ENCODE data around the gene MCM7.
A peak's percentile ranks its signal among the peaks of the same experiment; 100 is the strongest.

The MCM7 gene

GRCh38 chr7:100124301-100125230 lies 23.4 kb upstream of the MCM7 start:
- no peak overlapping the region for H3K27ac ChIP-seq
- DNase-seq (ENCODE audit: low read depth, low spot score): no peak

- DNase-seq (ENCODE audit: low read depth, low spot score): no peak
- no peak overlapping the region for H3K27ac ChIP-seq
Observed at GRCh38 chr7:100122568-100122967, 21.4 kb upstream of the MCM7 start.

GRCh38 chr7:100122067-100122466 lies 20.9 kb upstream of the MCM7 start:
- DNase-seq (ENCODE audit: low read depth, low spot score): no peak
- no peak overlapping the region for H3K27ac ChIP-seq

- H3K27ac ChIP-seq: no peak overlapping the region
- no peak for DNase-seq (ENCODE audit: low read depth, low spot score)
Observed at GRCh38 chr7:100120733-100121036, 19.5 kb upstream of the MCM7 start.

DNA sequence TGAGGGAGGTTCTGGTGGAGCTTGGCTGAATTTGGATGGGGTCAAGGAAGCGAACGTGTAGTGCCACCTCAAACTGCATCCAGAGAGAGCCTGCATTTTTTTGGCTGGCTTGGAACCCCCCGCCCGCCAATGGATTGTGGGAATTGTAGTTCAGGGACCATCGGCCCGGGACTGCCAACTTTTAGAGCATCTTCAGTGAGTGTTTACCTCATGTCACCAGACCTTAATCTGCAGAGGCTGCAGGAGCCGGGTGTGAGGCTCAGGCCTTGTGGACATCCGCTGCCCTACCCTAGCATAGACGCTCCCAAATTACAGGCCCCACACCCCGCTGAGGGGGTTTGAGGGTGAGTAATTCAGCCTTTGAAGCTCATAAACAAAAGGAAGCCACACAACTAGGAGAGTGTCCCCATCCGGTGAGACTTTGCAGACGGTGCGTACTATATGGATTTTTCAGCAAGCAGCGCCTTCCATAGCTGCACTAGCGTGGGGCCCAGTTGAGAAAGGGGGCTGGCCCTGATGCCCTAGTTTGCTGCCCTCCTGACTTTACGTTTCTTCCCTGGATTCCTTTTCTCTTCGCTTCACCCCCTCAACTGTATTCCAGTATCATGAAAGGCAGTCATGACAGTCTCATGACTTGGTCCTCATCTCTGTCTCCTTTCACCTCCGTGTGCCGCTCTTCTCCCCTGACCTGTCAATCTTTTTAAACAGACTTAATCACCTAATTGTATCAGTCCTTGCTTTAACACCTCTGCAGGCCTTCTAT lies 19.0 kb upstream of the MCM7 start:
- no peak for DNase-seq (ENCODE audit: low read depth, low spot score)
- H3K27ac ChIP-seq: peak overlapping the region; percentile 67

GRCh38 chr7:100119072-100119969 lies 18.1 kb upstream of the MCM7 start, which contains the start of the genes CNPY4 and TAF6:
Gene CNPY4 (plus strand): TSS chr7:100119634. CDS start chr7:100119745, 111 bp downstream.
Gene TAF6 (minus strand): TSS chr7:100119358. CDS start chr7:100114209, 5,149 bp downstream.
- peak within 1 kb of the TSS; percentile 67 for H3K27ac ChIP-seq
- DNase-seq (ENCODE audit: low read depth, low spot score): peak; percentile 69

DNA sequence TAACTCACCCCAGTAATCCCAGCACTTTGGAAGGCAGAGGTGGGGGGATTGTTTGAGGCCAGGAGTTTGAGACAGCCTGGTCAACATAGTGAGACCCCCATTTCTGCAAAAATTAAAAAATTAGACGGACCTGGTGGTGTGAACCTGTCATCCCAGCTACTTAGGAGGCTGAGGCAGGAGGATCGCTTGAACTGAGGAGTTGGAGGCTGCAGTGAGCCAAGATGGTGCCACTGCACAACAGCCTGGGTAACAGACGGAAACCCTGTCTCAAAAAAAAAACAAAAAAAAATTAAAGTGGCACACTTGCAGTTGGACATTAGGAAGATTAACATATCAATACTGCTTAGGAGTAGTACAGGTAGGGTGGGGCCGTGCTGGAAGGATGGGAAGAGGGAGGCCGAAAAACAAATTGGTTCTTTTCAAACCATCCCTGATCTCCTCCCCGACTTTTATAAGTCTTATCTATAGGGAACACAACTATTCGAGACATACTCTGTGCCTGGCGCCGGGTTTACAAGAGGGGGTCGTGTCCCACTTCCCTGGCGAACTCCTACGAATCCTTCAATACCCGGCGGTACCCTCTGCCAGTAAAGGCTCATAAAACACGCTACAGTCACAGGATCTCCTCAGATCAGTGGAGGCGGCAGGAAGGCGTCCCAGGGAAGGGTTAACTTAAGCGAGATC lies 17.3 kb upstream of the MCM7 start:
- no peak for DNase-seq (ENCODE audit: low read depth, low spot score)
- peak overlapping the region; percentile 67 for H3K27ac ChIP-seq

DNA sequence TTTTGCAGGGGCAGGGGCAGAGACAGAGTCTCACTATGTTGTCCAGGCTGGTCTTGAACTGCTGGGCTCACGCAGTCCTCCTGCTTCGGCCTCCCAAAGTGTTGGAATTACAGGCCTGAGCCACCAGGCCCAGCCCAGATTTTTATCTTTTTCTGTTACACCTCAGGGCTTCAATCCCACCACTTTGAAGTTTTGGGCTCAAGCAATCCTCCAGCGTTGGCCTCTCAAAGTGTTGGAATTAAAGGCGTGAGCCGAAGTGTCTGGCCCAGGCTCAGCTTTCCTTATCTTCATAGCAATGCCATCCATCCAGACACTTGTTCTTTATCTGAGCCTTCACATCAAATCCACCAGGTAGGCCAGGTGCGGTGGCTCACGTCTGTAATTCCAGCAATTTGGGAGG lies 13.8 kb upstream of the MCM7 start:
- no peak overlapping the region for H3K27ac ChIP-seq
- DNase-seq (ENCODE audit: low read depth, low spot score): no peak

GRCh38 chr7:100111914-100112313 lies 10.7 kb upstream of the MCM7 start:
- no peak for DNase-seq (ENCODE audit: low read depth, low spot score)
- H3K27ac ChIP-seq: no peak overlapping the region

GRCh38 chr7:100111156-100111555 lies 10.0 kb upstream of the MCM7 start:
- no peak for DNase-seq (ENCODE audit: low read depth, low spot score)
- H3K27ac ChIP-seq: no peak overlapping the region

DNA sequence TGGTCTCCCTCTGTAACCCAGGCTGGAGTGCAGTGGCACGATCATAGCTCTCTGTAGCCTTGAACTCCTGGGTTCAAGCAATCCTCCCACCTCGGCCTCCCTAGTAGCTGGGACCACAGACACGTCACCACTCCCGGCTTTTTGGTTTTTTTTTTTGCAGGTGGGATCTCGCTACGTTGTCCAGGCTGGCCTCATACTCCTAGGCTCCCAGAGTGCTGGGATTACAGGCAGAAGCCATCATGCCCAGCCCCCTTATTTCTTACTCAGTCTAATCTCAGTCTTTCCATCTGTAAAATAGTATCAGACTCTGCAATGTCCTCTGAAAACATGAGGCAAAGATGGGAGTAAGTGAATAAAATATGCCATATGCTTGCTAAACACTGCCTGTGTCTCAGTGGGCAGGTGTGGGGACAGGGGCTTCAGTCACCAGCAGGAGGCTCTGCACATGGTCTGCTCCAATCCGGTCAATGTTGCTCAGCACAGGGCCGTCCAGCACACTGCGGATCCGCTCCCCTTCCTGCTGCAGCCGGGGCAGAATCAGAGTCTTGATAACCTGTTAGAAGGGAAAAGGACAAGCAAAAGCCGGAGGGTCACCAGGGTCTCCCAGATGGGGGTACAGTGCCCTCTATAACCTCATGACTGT lies 8.4 kb upstream of the MCM7 start:
- no peak for DNase-seq (ENCODE audit: low read depth, low spot score)
- H3K27ac ChIP-seq: no peak overlapping the region

DNA sequence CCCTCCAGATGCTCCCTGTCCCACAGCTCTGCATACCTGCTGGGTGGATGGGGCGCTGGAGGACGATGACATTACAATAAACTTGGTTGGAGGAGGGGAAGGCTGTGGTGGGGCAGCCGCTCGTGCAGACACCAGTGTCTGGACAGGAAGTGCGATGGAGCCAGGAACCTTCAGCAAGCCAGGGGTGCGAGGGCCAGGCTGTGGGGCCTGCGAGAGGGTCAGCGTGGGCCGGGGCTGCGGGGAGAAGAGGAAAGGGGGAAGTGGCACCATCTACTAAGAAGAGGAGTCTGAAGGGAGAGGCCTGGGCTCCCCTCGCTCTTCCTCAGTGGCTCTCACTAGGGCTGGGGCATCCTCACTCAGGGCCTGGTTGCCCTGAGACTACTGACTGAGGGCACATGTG lies 6.7 kb upstream of the MCM7 start:
- DNase-seq (ENCODE audit: low read depth, low spot score): no peak
- H3K27ac ChIP-seq: no peak overlapping the region

DNA sequence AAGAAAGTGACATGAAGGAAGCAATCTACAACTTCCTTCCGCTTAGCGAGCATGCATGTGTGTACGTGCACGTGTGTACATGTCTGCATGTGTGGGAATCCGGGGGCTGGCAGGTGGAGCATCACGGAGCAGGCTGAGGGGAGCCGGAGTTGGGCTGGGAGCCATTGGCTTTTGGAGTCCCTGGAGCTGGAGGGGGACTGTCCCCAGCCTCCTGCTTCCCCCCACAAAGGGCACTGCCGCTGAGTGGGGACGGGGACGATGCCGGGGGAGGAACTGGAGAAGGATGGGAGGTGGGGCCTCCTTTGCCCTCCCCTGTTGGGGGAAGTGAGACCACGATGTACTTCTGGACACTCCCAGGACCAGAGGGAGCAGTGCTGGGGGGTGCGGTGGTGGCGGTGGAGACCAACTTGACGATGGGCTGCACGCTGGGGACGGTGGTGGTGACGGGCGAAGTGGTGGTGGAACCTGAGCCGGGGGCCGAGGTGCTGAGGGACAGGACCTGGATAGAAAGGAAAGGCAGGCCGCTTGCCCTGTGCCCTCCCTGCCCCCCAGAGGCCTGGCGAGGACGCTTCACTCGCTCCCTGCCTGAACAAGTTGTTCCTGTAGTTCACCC lies 6.0 kb upstream of the MCM7 start:
- no peak overlapping the region for H3K27ac ChIP-seq
- DNase-seq (ENCODE audit: low read depth, low spot score): no peak

DNA sequence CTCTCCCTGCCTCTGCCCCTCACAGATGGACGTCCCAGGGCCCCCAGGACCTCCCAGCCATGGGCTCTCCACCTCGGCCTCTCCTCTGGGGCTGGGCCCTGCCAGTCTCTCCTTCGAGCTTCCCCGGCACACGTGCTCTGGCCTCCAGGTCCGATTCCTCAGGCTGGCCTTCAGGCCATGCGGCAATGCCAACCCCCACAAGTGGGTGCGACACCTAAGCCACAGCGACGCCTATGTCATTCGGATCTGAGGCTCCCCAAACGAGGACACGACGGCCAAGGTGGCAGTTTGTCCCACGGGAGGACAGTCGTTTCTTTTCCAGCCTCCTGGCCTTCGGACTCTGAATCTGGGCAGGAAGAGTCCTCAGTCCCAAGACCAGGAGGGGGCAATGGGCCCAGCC lies 5.4 kb upstream of the MCM7 start:
- DNase-seq (ENCODE audit: low read depth, low spot score): no peak
- H3K27ac ChIP-seq: no peak overlapping the region

- DNase-seq (ENCODE audit: low read depth, low spot score): no peak
- no peak overlapping the region for H3K27ac ChIP-seq
Observed at GRCh38 chr7:100105534-100105933, 4.3 kb upstream of the MCM7 start.

- DNase-seq (ENCODE audit: low read depth, low spot score): no peak
- H3K27ac ChIP-seq: no peak overlapping the region
Observed at GRCh38 chr7:100102950-100103840, 2.0 kb upstream of the MCM7 start.

DNA sequence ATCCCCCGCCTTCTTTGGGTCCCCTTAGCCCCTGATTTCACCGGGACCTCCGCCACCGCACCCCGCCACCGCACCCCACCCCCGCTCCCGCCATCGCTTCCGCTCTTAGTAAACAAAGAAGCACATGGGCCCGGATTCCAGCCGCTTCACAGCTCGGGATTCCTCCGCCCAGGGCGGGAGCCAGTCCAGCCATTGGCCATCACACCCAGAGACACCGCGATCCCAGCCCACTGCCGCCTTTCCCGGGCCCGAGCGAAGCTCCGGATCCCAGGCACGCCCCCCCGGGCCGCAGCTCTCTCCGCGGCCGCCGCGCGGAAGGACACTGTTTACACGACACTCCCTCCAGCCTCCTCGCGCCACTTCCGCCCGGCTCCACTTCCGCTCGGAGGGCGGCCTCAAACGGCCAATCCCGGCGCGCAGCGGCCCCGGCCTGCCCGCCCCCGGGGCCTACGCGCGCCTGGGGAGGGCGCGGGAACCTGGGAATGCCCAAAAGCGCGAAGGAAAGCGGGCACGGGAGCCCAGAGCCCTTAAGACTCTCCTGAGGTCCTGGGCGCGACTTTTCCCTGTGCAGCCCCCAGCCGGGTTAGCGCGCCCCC lies 679 bp downstream of the MCM7 start:
- DNase-seq (ENCODE audit: low read depth, low spot score): peak; percentile 95
- peak overlapping the region; percentile 89 for H3K27ac ChIP-seq

GRCh38 chr7:100099452-100099851 lies 1.7 kb downstream of the MCM7 start:
- no peak for DNase-seq (ENCODE audit: low read depth, low spot score)
- H3K27ac ChIP-seq: peak overlapping the region; percentile 89

All from epithelial cell of prostate (primary cell).